HepG2 (cell line): Measurements from ENCODE around the gene NDUFV1. TPM values are rescaled to one million over a fixed set of nuclear protein-coding genes. Genes with fewer than 3 reads are reported as not detected.
"Not testable (repeated sequence)": the region's sequence is repeated elsewhere in the genome, so short reads cannot be mapped to it uniquely, and the experiment has no call there.

ENCODE experiments used
- ATAC-seq: fragments of 200-7000 bp; cut with Tn5 transposase; 3 replicates; pipeline ENCODE4 v1.9.1; 2020; ENCODE audit warnings: mild to moderate bottlenecking, moderate library complexity
- BruUV-seq: library from RNA; stranded (reverse); fragments of 400-500 nt; replicated peaks from 2 replicates; lab custom pipeline; 2021; lab: Mats Ljungman, UMichigan
- CTCF ChIA-PET: fragments of 300-600 bp; formaldehyde crosslinking; extraction: SDS; loops from one replicate; lab custom pipeline; 2021; ENCODE audit warnings: low total read pairs, inconsistent platforms, low intra/inter-chr PET ratio; lab: Yijun Ruan, JAX
- POLR2A ChIA-PET: fragments of 350-600 bp; sonication (Branson Sonifier 250); formaldehyde crosslinking; loops from one replicate; lab custom pipeline; 2020; ENCODE audit warnings: antibody characterized with exemption, inconsistent platforms; lab: Yijun Ruan, JAX
- DNase-seq: peaks from one replicate; pipeline ENCODE4 v3.0.0-alpha.2; 2015; ENCODE audit warnings: low spot score
- FAIRE-seq: peaks from 3 replicates; lab custom pipeline; 2011; peaks lifted over from hg19 to GRCh38; lab: Jason Lieb, UNC
- H2AFZ ChIP-seq: one replicate; pipeline ENCODE4 v1.6.1; 2011; ENCODE audit warnings: low read length, inconsistent platforms
- H3K27ac ChIP-seq: fragments of 300-600 bp; 3 replicates; pipeline ENCODE4 v1.8.0; 2011; ENCODE audit warnings: mixed run types, mild to moderate bottlenecking, mixed read lengths, low read length, inconsistent platforms; ENCODE audit not compliant: insufficient read depth; ENCODE audit errors: extremely low read length
- H3K27me3 ChIP-seq, 2 experiments: fragments of 200-600 bp in 1 of 2; 2 replicates in 1 of 2; 3 replicates in 1 of 2; pipeline versions ENCODE4 v1.6.0 to v1.8.0; 2011; ENCODE audit warnings: low read length in 2 of 2, mild to moderate bottlenecking in 2 of 2, moderate library complexity in 2 of 2, inconsistent platforms in 1 of 2; ENCODE audit not compliant: insufficient read depth in 2 of 2, control insufficient read depth in 1 of 2
- H3K36me3 ChIP-seq, 2 experiments: fragments of 200-600 bp in 1 of 2; replicated peaks in 1 of 2; 2 replicates in 1 of 2; 3 replicates in 1 of 2; pipeline versions ENCODE4 v1.5.1 to v1.8.0; 2011; ENCODE audit warnings: low read length in 2 of 2, inconsistent platforms in 1 of 2; ENCODE audit not compliant: insufficient read depth in 2 of 2, control insufficient read depth in 1 of 2
- H3K4me1 ChIP-seq: 2 replicates; pipeline ENCODE4 v1.5.1; 2012; ENCODE audit warnings: low read length, inconsistent platforms; ENCODE audit not compliant: insufficient read depth
- H3K4me2 ChIP-seq: 2 replicates; pipeline ENCODE4 v1.6.0; 2011; ENCODE audit warnings: low read depth, low read length, inconsistent platforms
- H3K4me3 ChIP-seq, 3 experiments: fragments of 200-600 bp in 1 of 3; sonication (generic), shearing (Covaris generic) in 1 of 3; replicated peaks in 1 of 3; 2 replicates each; pipeline ENCODE4 v1.5.1; 2011 to 2016; ENCODE audit warnings: low read length in 3 of 3, inconsistent platforms in 2 of 3, low read depth in 2 of 3, mild to moderate bottlenecking in 2 of 3, control low read depth in 1 of 3, mixed read lengths in 1 of 3; ENCODE audit not compliant: insufficient read depth in 1 of 3
- H3K79me2 ChIP-seq: one replicate; pipeline ENCODE4 v1.6.1; 2011; ENCODE audit warnings: low read length, inconsistent platforms; ENCODE audit not compliant: insufficient read depth
- H3K9ac ChIP-seq: 2 replicates; pipeline ENCODE4 v1.6.0; 2011; ENCODE audit warnings: mild to moderate bottlenecking, low read depth, low read length, inconsistent platforms; ENCODE audit not compliant: insufficient read depth
- H3K9me3 ChIP-seq: 2 replicates; pipeline ENCODE4 v1.5.1; 2012; ENCODE audit warnings: mild to moderate bottlenecking, low read length
- H4K20me1 ChIP-seq: 2 replicates; pipeline ENCODE4 v1.6.0; 2011; ENCODE audit warnings: inconsistent platforms, mild to moderate bottlenecking, low read length, moderate library complexity; ENCODE audit not compliant: insufficient read depth
- REST ChIP-seq, 2 experiments: IDR thresholded peaks; 2 replicates each; pipeline ENCODE4 v1.6.1; 2011 to 2012; ENCODE audit warnings: low read length in 2 of 2, borderline replicate concordance in 1 of 2, low read depth in 1 of 2, mild to moderate bottlenecking in 1 of 2, moderate library complexity in 1 of 2
- WGBS: methylation state at CpG from one replicate; pipeline ENCODE4 v1.1.6; 2017; ENCODE audit warnings: low lambda C conversion rate; 5-methylcytosine and 5-hydroxymethylcytosine counted together
- in situ Hi-C: cut with HindIII; loops from 2 replicates; pipeline ENCODE4 v1.10.0; 2017; ENCODE audit warnings: low pct_unique_long_range_greater_than_20kb; ENCODE audit not compliant: extremely low pct_ligation_motif_present
- intact Hi-C: fragments of 100-400 bp; cut with micrococcal nuclease; formaldehyde crosslinking; loops from one replicate; pipeline ENCODE4 v1.10.0; 2022; ENCODE audit not compliant: unreplicated experiment
- polyA plus RNA-seq, 8 experiments: library from polyadenylated mRNA; depleted of rRNA in 3 of 8; stranded (reverse) in 7 of 8; unstranded in 1 of 8; fragments of >200 nt; fragmentation: Illumina TruSeq in 4 of 8; extraction: Trizol in 4 of 8; gene quantifications; 2 replicates each; pipeline versions ENCODE4 v1.2.1 to v1.2.3, GENCODE V29; 2011 to 2016; ENCODE audit warnings: low read depth in 4 of 8, missing spikeins in 1 of 8, mixed read lengths in 1 of 8; ENCODE audit not compliant: insufficient read depth in 1 of 8
- total RNA-seq, 5 experiments: library from RNA; depleted of rRNA; stranded (reverse); fragments of >200 nt; fragmentation: Illumina TruSeq; extraction: Trizol; gene quantifications; 2 replicates each; pipeline ENCODE4 v1.2.3, GENCODE V29; 2016; ENCODE audit warnings: low read depth in 1 of 5

The NDUFV1 gene
- total and polyA plus RNA-seq, 2 of the 13 experiments (the other 11 are each of a cell fraction or from before 2014, with no cell fraction given), result 88.9 to 137 TPM

- H3K4me2 ChIP-seq, in situ Hi-C loops, H3K4me3 ChIP-seq, H3K79me2 ChIP-seq, H4K20me1 ChIP-seq, CTCF ChIA-PET, H3K9me3 ChIP-seq, BruUV-seq, H3K27me3 ChIP-seq, intact Hi-C loops, FAIRE-seq, H2AFZ ChIP-seq, H3K27ac ChIP-seq, POLR2A ChIA-PET, H3K9ac ChIP-seq, DNase-seq, H3K36me3 ChIP-seq, ATAC-seq: not testable (repeated sequence)
- peaks cover 13% of the 10 kb centered on the region for H3K4me1 ChIP-seq
- WGBS, result 81% methylated on average over 11 of the region's 26 CpGs
Observed at GRCh38 chr11:67597963-67598362, 8.8 kb upstream of the NDUFV1 start.

GRCh38 chr11:67599149-67599548 lies 7.6 kb upstream of the NDUFV1 start:
- Histone ChIP-seq H3K79me2 (no peaks in the 10 kb centered on the region), H3K27ac (no peak overlapping the region), H3K27me3 (peaks cover 0 to 2% of the 10 kb centered on the region in 2 experiments; a peak in 1 of 5 replicates), H3K4me3 (no peak overlapping the region), H2AFZ (no peak overlapping the region), H3K36me3 (no peaks in the 10 kb centered on the region), H4K20me1 (no peaks in the 10 kb centered on the region), H3K4me2 (no peak overlapping the region), H3K9ac (no peak overlapping the region), H3K4me1 (peaks cover under 1% of the 10 kb centered on the region; the same call in 1 of the 2 replicates), H3K9me3 (peaks cover 6% of the 10 kb centered on the region; the same call in 1 of the 2 replicates)
- DNase-seq, result no peak
- TF ChIP-seq REST (IDR thresholded peaks at IDR 0.05; ENCODE audit: borderline replicate concordance in 1 of 2, low read depth in 1 of 2, low read length in 2 of 2), result no peak
- FAIRE-seq, result no peak
- WGBS, result 0% methylated on average over 1 of the region's 1 CpG
- intact Hi-C loops (no loop called here), in situ Hi-C loops (no loop called here)
- CTCF ChIA-PET, result no interaction called here
- no peak for ATAC-seq
- no TSS peak for BruUV-seq
- POLR2A ChIA-PET, result no interaction called here
